Hindlimb muscle (tissue), 1 donor: ENCODE measurements around the gene INS. TPM values are rescaled to one million over a fixed set of nuclear protein-coding genes. Genes with fewer than 3 reads are reported as not detected.

ENCODE experiments used
- DNase-seq: peaks from one replicate; pipeline ENCODE4 v3.0.0-alpha.2; 2013
- polyA plus RNA-seq: library from polyadenylated mRNA; unstranded; fragments of 120-200 nt; gene quantifications from one replicate; pipeline ENCODE4 v1.2.1, GENCODE V29; 2013; ENCODE audit not compliant: insufficient read length

Gene INS
- polyA plus RNA-seq, 1 donor, result not detected

- DNase-seq, result peak; percentile 50
Observed at GRCh38 chr11:2143799-2144543, 17.0 kb downstream of the INS start.

- no peak for DNase-seq
Observed at GRCh38 chr11:2143477-2143798, 17.6 kb downstream of the INS start.

- no peak for DNase-seq
Observed at GRCh38 chr11:2142762-2143202, 18.2 kb downstream of the INS start.

- DNase-seq, result no peak
Observed at GRCh38 chr11:2142300-2142759, 18.7 kb downstream of the INS start.

GRCh38 chr11:2140411-2141400, 20.3 kb downstream of the INS start:
- DNase-seq, result no peak

GRCh38 chr11:2139621-2140337, 21.2 kb downstream of the INS start:
- DNase-seq, result peak; percentile 40

GRCh38 chr11:2139123-2139521, 21.9 kb downstream of the INS start, which contains the start of gene IGF2:
TSS of gene IGF2 (minus strand) at chr11:2139389. CDS start at chr11:2135523, 3,866 bp downstream.
- DNase-seq, result peak; percentile 83

GRCh38 chr11:2138431-2139122, 22.4 kb downstream of the INS start:
- no peak for DNase-seq

- no peak for DNase-seq
Observed at GRCh38 chr11:2138068-2138430, 23.0 kb downstream of the INS start.

GRCh38 chr11:2137202-2138067, 23.6 kb downstream of the INS start:
- DNase-seq, result peak; percentile 88

GRCh38 chr11:2136952-2137201, 24.1 kb downstream of the INS start:
- no peak for DNase-seq

GRCh38 chr11:2136209-2136951, 24.6 kb downstream of the INS start:
- DNase-seq, result no peak

- DNase-seq, result no peak
Observed at GRCh38 chr11:2135648-2136201, 25.3 kb downstream of the INS start.

- DNase-seq, result no peak
Observed at GRCh38 chr11:2135018-2135569, 25.9 kb downstream of the INS start.

GRCh38 chr11:2134022-2135010, 26.7 kb downstream of the INS start:
- no peak for DNase-seq

GRCh38 chr11:2133241-2134021, 27.6 kb downstream of the INS start:
- DNase-seq, result no peak

GRCh38 chr11:2132874-2133240, 28.2 kb downstream of the INS start:
- no peak for DNase-seq

GRCh38 chr11:2132246-2132645, 28.8 kb downstream of the INS start:
- no peak for DNase-seq
